Measurements from ENCODE around the gene MAPK8. TPM values are rescaled to one million over a fixed set of nuclear protein-coding genes. Genes with fewer than 3 reads are reported as not detected.
A peak's percentile ranks its signal among the peaks of the same experiment; 100 is the strongest.

MAPK8 gene
- total RNA-seq, 1 donor from 2014 or later, result 47.4 TPM

DNA sequence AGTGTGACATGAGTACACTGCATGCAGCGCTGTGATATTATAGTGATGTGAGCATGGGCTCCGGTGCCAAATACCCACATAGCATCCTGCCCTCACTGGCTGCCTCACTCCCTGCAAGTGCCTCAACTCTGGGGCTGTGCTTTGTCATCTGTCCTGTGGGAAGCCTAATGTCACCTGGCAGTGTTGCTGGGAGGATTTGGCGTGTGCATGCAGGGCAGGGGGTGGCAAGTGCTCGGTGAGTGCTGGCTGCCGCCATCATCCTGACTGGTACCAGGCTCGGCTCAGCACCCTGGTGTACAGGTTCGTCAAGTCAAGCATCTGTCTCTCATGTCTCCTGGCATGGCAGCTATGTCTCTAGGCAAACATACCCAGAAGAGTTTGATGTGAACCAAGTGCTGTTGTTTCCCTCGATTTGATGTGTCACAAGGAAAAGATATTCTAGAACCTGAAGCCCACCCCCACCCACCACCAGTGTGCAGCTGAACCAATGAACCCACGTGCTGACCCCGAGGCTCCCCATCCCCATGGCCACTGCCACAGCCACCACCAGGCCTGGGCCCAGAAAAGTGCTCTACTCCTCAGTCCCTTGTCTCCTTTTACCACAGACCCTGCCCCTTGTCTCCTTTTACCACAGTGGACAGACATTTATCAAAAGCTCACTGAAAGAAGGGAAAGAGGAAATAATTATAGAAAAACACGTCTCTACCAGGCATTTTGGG is 135.8 kb downstream of the MAPK8 start:
- Histone ChIP-seq H3K36me3 (ENCODE audit: insufficient read depth, low read length) (peaks cover 5% of the 10 kb centered on the region), H3K27me3 (ENCODE audit: insufficient read depth, low read length) (no peaks in the 10 kb centered on the region), H3K4me1 (ENCODE audit: insufficient read depth, low read length) (peaks cover 11% of the 10 kb centered on the region), H3K4me2 (ENCODE audit: low read length) (no peak overlapping the region), H3K79me2 (ENCODE audit: insufficient read depth, low read length) (no peaks in the 10 kb centered on the region), H3K9me3 (ENCODE audit: insufficient read depth, low read depth, low read length) (no peaks in the 10 kb centered on the region), H2AFZ (ENCODE audit: low read depth, low read length) (no peak overlapping the region), H4K20me1 (ENCODE audit: insufficient read depth, low read length) (peaks cover 41% of the 10 kb centered on the region), H3K9ac (ENCODE audit: low read length) (no peak overlapping the region), H3K4me3 (ENCODE audit: insufficient read depth, low read depth, low read length) (no peak overlapping the region), H3K27ac (ENCODE audit: low read depth, low read length) (no peak overlapping the region)
- Mint-ChIP-seq H3K9me3 (ENCODE audit: unreplicated experiment) (peaks cover 2% of the 10 kb centered on the region), H3K4me1 (ENCODE audit: low read depth, unreplicated experiment) (peaks cover 17% of the 10 kb centered on the region), H3K4me3 (ENCODE audit: unreplicated experiment) (no peak overlapping the region), H3K36me3 (ENCODE audit: low read depth, unreplicated experiment) (peaks cover 9% of the 10 kb centered on the region), H3K27ac (ENCODE audit: unreplicated experiment) (no peak overlapping the region), H3K27me3 (ENCODE audit: low read depth, unreplicated experiment) (peaks cover 8% of the 10 kb centered on the region)
- no peak for DNase-seq (ENCODE audit: low read depth)
- no peak for TF ChIP-seq EZH2 (IDR thresholded peaks at IDR 0.05; ENCODE audit: insufficient read depth, low read length)
- no peak for FAIRE-seq

DNA sequence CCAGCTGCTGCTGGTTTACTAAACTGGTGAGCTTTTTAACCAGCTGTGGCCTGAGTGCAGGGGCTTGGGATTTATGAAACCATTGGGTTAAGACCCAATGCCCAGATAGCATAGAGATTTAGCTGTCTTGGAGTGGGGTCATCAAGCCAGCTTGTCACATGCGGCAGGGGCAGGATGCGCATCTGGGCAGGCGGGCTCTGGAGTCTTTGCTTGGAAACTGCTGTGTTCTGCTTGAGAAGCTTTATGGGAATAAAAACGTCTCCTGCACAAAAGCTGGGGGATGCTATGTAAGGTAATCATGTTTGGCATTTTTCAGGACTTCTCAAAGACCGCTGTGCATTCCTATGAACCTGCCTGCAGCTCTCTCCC is 136.3 kb downstream of the MAPK8 start:
- H3K4me1 Mint-ChIP-seq (ENCODE audit: low read depth, unreplicated experiment), result peaks cover 13% of the 10 kb centered on the region
- no peak for FAIRE-seq

DNA sequence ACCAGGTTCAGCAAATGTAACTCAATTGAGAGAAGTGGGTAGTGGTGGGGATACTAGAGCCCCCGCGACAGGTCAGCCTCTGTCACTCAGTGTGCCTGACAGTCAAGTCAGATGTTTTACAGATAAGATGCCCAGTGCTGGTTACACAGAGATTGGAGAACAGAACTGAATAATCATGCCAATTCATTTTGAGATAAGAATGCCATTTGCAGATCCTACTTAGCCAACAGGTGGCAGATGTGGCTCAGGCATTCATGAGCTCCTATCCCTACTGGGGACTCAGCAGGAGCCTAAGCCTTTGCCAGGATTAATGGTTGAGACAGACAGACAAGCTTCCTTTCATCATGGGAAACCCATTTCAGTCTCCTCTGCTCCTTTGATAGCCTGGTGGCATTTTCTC is 137.8 kb downstream of the MAPK8 start:
- Mint-ChIP-seq H3K27me3 (ENCODE audit: low read depth, unreplicated experiment) (peaks cover 11% of the 10 kb centered on the region), H3K4me1 (ENCODE audit: low read depth, unreplicated experiment) (peaks cover 6% of the 10 kb centered on the region), H3K9me3 (ENCODE audit: unreplicated experiment) (peaks cover 6% of the 10 kb centered on the region), H3K4me3 (ENCODE audit: unreplicated experiment) (no peak overlapping the region), H3K36me3 (ENCODE audit: low read depth, unreplicated experiment) (peaks cover 9% of the 10 kb centered on the region), H3K27ac (ENCODE audit: unreplicated experiment) (no peak overlapping the region)
- H3K9me3 ChIP-seq (ENCODE audit: insufficient read depth, low read depth, low read length), result no peaks in the 10 kb centered on the region
- H3K36me3 ChIP-seq (ENCODE audit: insufficient read depth, low read length), result peaks cover 5% of the 10 kb centered on the region
- no peak overlapping the region for H3K9ac ChIP-seq (ENCODE audit: low read length)
- H3K27ac ChIP-seq (ENCODE audit: low read depth, low read length), result no peak overlapping the region
- no peaks in the 10 kb centered on the region for H3K79me2 ChIP-seq (ENCODE audit: insufficient read depth, low read length)
- peaks cover 61% of the 10 kb centered on the region for H4K20me1 ChIP-seq (ENCODE audit: insufficient read depth, low read length)
- no peaks in the 10 kb centered on the region for H3K27me3 ChIP-seq (ENCODE audit: insufficient read depth, low read length)
- DNase-seq (ENCODE audit: low read depth), result no peak
- no peak overlapping the region for H3K4me3 ChIP-seq (ENCODE audit: insufficient read depth, low read depth, low read length)
- no peak overlapping the region for H2AFZ ChIP-seq (ENCODE audit: low read depth, low read length)
- peaks cover 14% of the 10 kb centered on the region for H3K4me1 ChIP-seq (ENCODE audit: insufficient read depth, low read length)
- TF ChIP-seq, protein P1, sequence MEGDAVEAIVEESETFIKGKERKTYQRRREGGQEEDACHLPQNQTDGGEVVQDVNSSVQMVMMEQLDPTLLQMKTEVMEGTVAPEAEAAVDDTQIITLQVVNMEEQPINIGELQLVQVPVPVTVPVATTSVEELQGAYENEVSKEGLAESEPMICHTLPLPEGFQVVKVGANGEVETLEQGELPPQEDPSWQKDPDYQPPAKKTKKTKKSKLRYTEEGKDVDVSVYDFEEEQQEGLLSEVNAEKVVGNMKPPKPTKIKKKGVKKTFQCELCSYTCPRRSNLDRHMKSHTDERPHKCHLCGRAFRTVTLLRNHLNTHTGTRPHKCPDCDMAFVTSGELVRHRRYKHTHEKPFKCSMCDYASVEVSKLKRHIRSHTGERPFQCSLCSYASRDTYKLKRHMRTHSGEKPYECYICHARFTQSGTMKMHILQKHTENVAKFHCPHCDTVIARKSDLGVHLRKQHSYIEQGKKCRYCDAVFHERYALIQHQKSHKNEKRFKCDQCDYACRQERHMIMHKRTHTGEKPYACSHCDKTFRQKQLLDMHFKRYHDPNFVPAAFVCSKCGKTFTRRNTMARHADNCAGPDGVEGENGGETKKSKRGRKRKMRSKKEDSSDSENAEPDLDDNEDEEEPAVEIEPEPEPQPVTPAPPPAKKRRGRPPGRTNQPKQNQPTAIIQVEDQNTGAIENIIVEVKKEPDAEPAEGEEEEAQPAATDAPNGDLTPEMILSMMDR (IDR thresholded peaks at IDR 0.05; ENCODE audit: insufficient read depth, low read depth, low read length), result peak; percentile 12
- no peak for TF ChIP-seq EZH2 (IDR thresholded peaks at IDR 0.05; ENCODE audit: insufficient read depth, low read length)
- no peak for FAIRE-seq
- H3K4me2 ChIP-seq (ENCODE audit: low read length), result no peak overlapping the region

More for the DNA sequence above, 136.3 kb downstream of the MAPK8 start:
- no peak overlapping the region for H3K4me3 Mint-ChIP-seq (ENCODE audit: unreplicated experiment)
- H3K27me3 ChIP-seq (ENCODE audit: insufficient read depth, low read length), result no peaks in the 10 kb centered on the region
- H3K36me3 ChIP-seq (ENCODE audit: insufficient read depth, low read length), result peaks cover 5% of the 10 kb centered on the region
- H3K9me3 Mint-ChIP-seq (ENCODE audit: unreplicated experiment), result peaks cover 6% of the 10 kb centered on the region
- H3K4me1 ChIP-seq (ENCODE audit: insufficient read depth, low read length), result peaks cover 11% of the 10 kb centered on the region
- H3K4me2 ChIP-seq (ENCODE audit: low read length), result no peak overlapping the region
- no peak overlapping the region for H3K4me3 ChIP-seq (ENCODE audit: insufficient read depth, low read depth, low read length)
- no peaks in the 10 kb centered on the region for H3K79me2 ChIP-seq (ENCODE audit: insufficient read depth, low read length)
- H2AFZ ChIP-seq (ENCODE audit: low read depth, low read length), result no peak overlapping the region
- H4K20me1 ChIP-seq (ENCODE audit: insufficient read depth, low read length), result peaks cover 46% of the 10 kb centered on the region
- TF ChIP-seq, protein P1 (IDR thresholded peaks at IDR 0.05; ENCODE audit: insufficient read depth, low read depth, low read length), result no peak
- TF ChIP-seq EZH2 (IDR thresholded peaks at IDR 0.05; ENCODE audit: insufficient read depth, low read length), result no peak
- peaks cover 8% of the 10 kb centered on the region for H3K27me3 Mint-ChIP-seq (ENCODE audit: low read depth, unreplicated experiment)
- no peak overlapping the region for H3K27ac Mint-ChIP-seq (ENCODE audit: unreplicated experiment)
- H3K9ac ChIP-seq (ENCODE audit: low read length), result no peak overlapping the region
- no peak overlapping the region for H3K27ac ChIP-seq (ENCODE audit: low read depth, low read length)
- no peaks in the 10 kb centered on the region for H3K9me3 ChIP-seq (ENCODE audit: insufficient read depth, low read depth, low read length)
- DNase-seq (ENCODE audit: low read depth), result no peak
- peaks cover 9% of the 10 kb centered on the region for H3K36me3 Mint-ChIP-seq (ENCODE audit: low read depth, unreplicated experiment)
